Lower lobe of right lung (tissue), 2 donors: ENCODE data around the gene SULT4A1. TPM values are rescaled to one million over a fixed set of nuclear protein-coding genes. Genes with fewer than 3 reads are reported as not detected.

Source experiments
- ATAC-seq, 2 donors: fragments of 200-7000 bp; cut with Tn5 transposase; one replicate each; pipeline ENCODE4 v1.9.1; 2020 to 2022; ENCODE audit warnings: mild to moderate bottlenecking in 2 of 2, moderate library complexity in 2 of 2
- DNase-seq: peaks from one replicate; pipeline ENCODE4 v3.0.0-alpha.2; 2020
- H3K27ac ChIP-seq: fragments of 200-600 bp; one replicate; pipeline ENCODE4 v1.8.0; 2022
- H3K27me3 ChIP-seq: fragments of 200-600 bp; one replicate; pipeline ENCODE4 v1.8.0; 2022; ENCODE audit warnings: low read depth
- H3K36me3 ChIP-seq: fragments of 200-600 bp; one replicate; pipeline ENCODE4 v1.8.0; 2022; ENCODE audit warnings: mild to moderate bottlenecking
- H3K4me1 ChIP-seq: fragments of 200-600 bp; one replicate; pipeline ENCODE4 v1.8.0; 2022
- H3K4me3 ChIP-seq: fragments of 200-600 bp; one replicate; pipeline ENCODE4 v1.8.0; 2022; ENCODE audit warnings: mild to moderate bottlenecking
- H3K9me3 ChIP-seq: fragments of 200-600 bp; one replicate; pipeline ENCODE4 v1.8.0; 2022
- intact Hi-C: fragments of 100-400 bp; cut with DNase I; formaldehyde crosslinking; loops from one replicate; pipeline ENCODE4 v1.11.0; 2022
- total RNA-seq: library from RNA; stranded (reverse); fragmentation: NEBNext Ultra II Directional; extraction: Animal tissue kit (Norgen Biotek cat#: 25700); gene quantifications from one replicate; pipeline ENCODE4 v1.2.1, GENCODE V29; 2021
- TF ChIP-seq, protein P1 (sequence below): fragments of 200-600 bp; IDR thresholded peaks from one replicate; pipeline ENCODE4 v1.8.0; 2022; ENCODE audit warnings: antibody characterized with exemption, mild to moderate bottlenecking
- donor health status: DM: no; HTN: yes; CAD: no; lungs with severe emphysema.

The SULT4A1 gene
- total RNA-seq, 1 donor from 2014 or later: not detected

DNA sequence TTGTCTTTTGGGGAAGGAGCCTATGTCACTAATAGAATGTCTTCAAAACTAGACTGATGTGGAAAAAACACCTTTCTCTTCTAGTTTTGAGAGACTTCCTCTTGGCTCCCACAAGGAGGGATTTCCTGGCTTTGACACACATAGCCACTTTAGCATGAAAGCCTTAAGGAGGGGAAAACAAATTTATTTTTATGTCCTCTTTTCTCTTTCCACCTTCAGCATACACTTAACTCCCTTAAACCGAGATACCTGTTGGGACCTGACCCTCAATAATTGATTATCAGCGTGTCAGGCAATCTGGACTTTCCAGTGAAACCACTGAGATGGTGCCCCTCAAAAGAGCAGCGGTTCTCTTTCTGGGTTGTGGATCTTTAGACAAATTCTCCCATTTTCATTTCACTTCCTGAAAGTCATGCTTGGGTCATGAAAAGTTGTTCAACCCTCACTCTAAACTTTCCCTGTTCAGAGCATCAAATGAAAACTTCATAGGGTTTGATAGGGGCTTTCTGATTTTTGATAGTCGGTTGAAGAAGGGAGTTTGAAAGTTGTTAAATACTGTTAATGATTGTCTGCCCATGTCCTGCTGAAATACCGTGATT lies 59.3 kb downstream of the SULT4A1 start:
- intact Hi-C loops: no loop called here
- no peaks in the 10 kb centered on the region for H3K27me3 ChIP-seq
- ATAC-seq: no peak

DNA sequence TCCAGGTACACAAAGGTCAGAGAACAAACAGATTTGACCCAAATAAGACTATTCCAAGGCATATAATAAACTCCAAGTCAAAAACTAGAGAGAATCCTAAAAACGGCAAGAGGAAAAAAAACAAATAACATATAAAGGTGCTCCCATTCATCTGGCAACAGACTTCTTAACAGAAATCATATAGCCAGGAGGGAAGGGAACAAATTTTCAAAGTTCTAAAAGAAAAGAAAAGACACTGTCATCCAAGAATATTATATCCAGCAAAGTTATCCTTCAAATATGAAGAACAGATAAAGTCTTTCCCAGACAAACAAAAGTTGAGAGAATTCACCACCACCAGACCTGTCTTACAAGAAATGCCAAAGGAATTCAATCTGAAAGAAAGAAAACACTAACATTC lies 61.3 kb downstream of the SULT4A1 start:
- TF ChIP-seq, protein P1, sequence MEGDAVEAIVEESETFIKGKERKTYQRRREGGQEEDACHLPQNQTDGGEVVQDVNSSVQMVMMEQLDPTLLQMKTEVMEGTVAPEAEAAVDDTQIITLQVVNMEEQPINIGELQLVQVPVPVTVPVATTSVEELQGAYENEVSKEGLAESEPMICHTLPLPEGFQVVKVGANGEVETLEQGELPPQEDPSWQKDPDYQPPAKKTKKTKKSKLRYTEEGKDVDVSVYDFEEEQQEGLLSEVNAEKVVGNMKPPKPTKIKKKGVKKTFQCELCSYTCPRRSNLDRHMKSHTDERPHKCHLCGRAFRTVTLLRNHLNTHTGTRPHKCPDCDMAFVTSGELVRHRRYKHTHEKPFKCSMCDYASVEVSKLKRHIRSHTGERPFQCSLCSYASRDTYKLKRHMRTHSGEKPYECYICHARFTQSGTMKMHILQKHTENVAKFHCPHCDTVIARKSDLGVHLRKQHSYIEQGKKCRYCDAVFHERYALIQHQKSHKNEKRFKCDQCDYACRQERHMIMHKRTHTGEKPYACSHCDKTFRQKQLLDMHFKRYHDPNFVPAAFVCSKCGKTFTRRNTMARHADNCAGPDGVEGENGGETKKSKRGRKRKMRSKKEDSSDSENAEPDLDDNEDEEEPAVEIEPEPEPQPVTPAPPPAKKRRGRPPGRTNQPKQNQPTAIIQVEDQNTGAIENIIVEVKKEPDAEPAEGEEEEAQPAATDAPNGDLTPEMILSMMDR: no peak
- no peaks in the 10 kb centered on the region for H3K27me3 ChIP-seq
- no peaks in the 10 kb centered on the region for H3K36me3 ChIP-seq
- H3K4me3 ChIP-seq: no peak overlapping the region
- no peaks in the 10 kb centered on the region for H3K9me3 ChIP-seq
- no peak for ATAC-seq
- H3K27ac ChIP-seq: no peak overlapping the region
- intact Hi-C loops: no loop called here
- H3K4me1 ChIP-seq: no peaks in the 10 kb centered on the region
- DNase-seq: no peak

More for the DNA sequence above, 59.3 kb downstream of the SULT4A1 start:
- Histone ChIP-seq H3K4me1 (no peaks in the 10 kb centered on the region), H3K9me3 (no peaks in the 10 kb centered on the region), H3K4me3 (no peak overlapping the region), H3K27ac (no peak overlapping the region), H3K36me3 (no peaks in the 10 kb centered on the region)
- no peak for DNase-seq
- TF ChIP-seq, protein P1: no peak

DNA sequence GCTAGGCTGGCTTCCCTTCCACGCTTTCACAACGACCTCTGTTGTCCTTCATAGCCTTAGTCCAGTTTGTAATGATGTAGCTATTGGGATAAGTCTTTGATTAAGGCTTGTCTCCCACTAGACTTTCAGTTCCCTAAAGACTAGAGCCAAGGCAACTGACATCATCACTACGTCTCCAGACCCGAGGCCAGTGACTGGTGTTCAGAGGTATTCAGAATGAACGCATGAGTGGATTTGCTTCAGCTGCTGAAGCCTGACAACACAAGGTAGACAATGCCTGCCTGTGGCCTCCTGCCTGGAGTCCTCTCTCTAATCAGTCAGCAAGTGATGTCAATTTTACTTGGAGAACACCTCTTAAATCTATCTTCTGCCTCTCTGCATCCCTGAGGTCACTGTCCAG lies 63.8 kb downstream of the SULT4A1 start:
- intact Hi-C loops: no loop called here
- no peaks in the 10 kb centered on the region for H3K27me3 ChIP-seq
- H3K36me3 ChIP-seq: no peaks in the 10 kb centered on the region
- DNase-seq: no peak
- H3K4me1 ChIP-seq: no peaks in the 10 kb centered on the region
- TF ChIP-seq, protein P1: no peak
- ATAC-seq: no peak
- H3K4me3 ChIP-seq: no peak overlapping the region
- no peaks in the 10 kb centered on the region for H3K9me3 ChIP-seq
- H3K27ac ChIP-seq: no peak overlapping the region

DNA sequence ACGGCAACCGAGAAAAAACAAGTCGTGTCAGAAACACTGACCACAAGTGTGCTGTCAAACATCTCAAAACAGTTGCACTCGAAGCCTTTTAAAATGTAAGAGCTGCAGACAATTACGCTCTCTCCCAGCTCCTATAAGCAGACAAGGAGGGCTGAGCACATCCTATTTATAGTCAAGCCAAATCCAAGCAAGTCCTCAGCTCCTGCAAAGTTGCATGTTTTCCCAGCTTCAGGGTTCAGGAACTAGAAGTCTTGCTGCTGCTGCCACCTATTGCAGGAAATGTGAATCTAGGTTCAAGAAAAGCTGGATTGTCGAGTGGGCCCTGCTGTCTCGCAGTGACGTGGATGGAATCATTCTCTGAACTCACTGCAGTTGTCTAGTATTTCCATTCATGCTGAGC lies 65.7 kb downstream of the SULT4A1 start:
- Histone ChIP-seq H3K27me3 (no peaks in the 10 kb centered on the region), H3K4me3 (no peak overlapping the region), H3K36me3 (no peaks in the 10 kb centered on the region), H3K9me3 (no peaks in the 10 kb centered on the region), H3K4me1 (no peaks in the 10 kb centered on the region), H3K27ac (no peak overlapping the region)
- TF ChIP-seq, protein P1: peak; percentile 10
- intact Hi-C loops: no loop called here
- DNase-seq (no peak), ATAC-seq (no peak)

DNA sequence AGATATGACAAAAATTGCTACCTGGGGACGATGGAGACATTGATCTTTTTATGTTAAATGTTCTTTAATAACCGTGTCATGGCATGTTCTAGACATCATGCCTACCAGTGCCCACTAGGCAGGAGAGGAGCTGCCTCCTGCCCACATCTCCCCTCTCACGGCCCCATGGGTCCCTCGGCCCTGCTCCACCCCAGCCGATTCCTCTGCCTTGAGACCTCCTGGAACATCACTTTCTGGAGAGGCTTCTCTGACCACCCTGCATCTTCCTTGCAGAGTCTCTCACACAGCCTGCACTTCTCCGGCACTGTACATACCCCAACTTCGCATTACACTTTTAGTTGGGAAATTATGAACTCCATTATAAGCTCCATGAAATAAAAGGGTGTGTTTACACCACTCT lies 67.0 kb downstream of the SULT4A1 start:
- H3K27me3 ChIP-seq: no peaks in the 10 kb centered on the region
- TF ChIP-seq, protein P1: no peak
- no peaks in the 10 kb centered on the region for H3K36me3 ChIP-seq
- ATAC-seq: no peak
- H3K27ac ChIP-seq: no peak overlapping the region
- H3K4me1 ChIP-seq: no peaks in the 10 kb centered on the region
- no peaks in the 10 kb centered on the region for H3K9me3 ChIP-seq
- no peak for DNase-seq
- H3K4me3 ChIP-seq: no peak overlapping the region
- intact Hi-C loops: no loop called here
